NCI-H345 treated with DMSO at 0.1 percent for 48 hours (cell line): Measurements from ENCODE around the gene OBSL1.
A peak's percentile ranks its signal among the peaks of the same experiment; 100 is the strongest.

Source experiments
- DNase-seq: peaks from one replicate; lab custom pipeline; 2025; ENCODE audit not compliant: unreplicated experiment; lab: John Stamatoyannopoulos, UW

The OBSL1 gene

DNA sequence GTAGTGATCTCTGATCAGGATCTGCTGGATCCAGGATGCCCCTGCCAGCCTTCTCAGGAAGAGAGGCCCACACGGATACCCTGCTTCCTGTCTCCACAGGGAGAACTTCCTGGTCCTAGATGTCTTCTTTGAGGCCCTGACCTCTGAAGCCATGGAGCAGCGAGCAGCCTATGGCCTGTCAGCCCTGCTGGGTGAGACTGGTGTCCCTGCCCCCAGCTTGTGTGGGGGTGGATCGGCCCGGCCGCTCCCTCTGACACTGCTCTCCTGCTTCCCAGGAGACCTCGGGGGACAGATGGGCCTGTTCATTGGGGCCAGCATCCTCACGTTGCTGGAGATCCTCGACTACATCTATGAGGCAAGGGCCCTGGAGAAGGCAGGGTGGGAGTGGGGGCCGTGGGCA lies 34.4 kb downstream of the OBSL1 start:
- no peak for DNase-seq

DNA sequence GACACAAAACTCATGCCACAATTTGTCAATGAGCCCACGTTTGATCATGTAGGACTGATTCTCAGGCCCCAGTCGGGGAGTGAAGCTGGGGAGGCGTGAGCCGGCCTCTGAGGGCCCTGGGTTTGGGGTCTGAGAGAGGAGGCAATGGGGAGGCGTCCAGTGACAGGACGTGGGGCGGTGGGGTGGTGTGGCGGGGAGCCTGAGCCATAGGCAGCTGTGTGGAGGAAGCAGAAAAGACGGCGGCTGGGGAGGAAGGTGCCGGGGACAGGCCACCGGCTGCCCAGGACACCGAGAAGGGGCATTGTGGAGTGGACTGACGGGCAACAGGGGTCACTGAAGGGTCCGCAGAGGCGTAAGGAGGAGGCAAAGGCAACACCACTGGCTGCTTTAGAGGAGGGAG lies 34.9 kb downstream of the OBSL1 start:
- DNase-seq, result no peak

DNA sequence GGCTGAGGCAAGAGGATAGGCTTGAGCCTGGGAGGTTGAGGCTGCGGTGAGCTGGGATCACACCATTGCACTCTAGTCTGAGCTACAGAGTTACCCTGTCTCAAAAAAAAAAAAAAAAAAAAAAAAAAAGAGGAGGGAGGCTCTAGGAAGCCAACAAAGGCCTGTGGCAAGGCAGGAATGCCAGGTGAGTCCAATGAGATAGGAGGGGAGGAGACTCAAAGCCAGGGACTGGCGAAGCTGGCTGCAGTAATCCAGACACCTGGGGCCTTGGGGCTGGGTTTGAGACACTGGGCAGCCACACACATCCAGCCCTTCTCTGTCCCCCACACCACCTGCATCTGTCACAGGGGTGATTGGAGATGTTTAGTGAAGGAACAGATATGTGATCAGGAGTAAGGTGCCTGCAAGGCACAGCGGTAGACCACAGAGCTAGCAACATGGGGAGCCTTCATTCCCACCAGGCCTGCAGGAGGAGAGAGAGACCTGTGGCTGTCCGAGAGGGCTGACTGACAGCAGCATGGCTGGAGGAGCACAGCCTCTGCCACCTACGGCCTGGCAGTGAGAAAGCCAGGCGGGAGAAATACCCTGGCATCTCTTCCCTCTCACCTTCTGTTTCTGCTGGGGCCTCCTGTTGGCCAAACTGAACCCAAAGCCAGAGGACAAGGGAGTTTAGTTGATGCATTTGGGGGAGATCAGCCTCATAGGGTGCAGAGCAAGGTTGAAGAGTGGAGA lies 37.2 kb downstream of the OBSL1 start:
- DNase-seq, result no peak

DNA sequence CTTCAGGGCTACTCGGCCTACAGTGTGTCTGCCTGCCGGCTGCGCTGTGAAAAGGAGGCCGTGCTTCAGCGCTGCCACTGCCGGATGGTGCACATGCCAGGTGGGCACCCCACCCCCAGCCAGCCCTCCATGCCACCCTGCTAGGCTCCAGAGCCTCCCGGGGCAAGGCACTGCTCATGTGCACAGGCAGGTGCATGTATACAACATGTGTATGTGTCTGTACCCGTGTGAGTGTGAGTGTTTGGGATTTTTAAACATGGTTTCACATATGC lies 39.0 kb downstream of the OBSL1 start:
- DNase-seq, result no peak

DNA sequence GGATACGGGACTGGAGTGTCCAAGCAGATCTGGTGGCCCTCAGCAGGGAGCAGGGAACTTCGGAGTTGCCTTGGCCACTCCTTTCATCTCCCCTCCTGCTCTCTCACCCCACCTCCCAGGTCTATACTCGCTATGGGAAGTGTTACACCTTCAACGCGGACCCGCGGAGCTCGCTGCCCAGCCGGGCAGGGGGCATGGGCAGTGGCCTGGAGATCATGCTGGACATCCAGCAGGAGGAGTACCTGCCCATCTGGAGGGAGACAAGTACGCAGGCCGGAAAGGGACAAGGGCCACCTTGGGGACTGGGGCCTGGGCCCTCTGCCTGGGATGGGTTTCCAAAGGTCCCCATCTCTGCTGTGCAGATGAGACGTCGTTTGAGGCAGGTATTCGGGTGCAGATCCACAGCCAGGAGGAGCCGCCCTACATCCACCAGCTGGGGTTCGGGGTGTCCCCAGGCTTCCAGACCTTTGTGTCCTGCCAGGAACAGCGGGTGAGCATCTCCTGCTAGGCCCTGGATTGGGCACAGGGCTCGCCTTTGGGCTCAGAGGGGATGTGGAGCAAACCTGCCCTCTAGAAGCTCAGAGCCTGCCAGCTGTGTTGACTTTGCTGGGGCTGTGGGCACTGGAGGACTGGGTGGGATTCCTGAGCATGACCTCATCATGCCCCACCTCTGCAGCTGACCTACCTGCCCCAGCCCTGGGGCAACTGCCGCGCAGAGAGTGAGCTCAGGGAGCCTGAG lies 39.5 kb downstream of the OBSL1 start:
- no peak for DNase-seq

DNA sequence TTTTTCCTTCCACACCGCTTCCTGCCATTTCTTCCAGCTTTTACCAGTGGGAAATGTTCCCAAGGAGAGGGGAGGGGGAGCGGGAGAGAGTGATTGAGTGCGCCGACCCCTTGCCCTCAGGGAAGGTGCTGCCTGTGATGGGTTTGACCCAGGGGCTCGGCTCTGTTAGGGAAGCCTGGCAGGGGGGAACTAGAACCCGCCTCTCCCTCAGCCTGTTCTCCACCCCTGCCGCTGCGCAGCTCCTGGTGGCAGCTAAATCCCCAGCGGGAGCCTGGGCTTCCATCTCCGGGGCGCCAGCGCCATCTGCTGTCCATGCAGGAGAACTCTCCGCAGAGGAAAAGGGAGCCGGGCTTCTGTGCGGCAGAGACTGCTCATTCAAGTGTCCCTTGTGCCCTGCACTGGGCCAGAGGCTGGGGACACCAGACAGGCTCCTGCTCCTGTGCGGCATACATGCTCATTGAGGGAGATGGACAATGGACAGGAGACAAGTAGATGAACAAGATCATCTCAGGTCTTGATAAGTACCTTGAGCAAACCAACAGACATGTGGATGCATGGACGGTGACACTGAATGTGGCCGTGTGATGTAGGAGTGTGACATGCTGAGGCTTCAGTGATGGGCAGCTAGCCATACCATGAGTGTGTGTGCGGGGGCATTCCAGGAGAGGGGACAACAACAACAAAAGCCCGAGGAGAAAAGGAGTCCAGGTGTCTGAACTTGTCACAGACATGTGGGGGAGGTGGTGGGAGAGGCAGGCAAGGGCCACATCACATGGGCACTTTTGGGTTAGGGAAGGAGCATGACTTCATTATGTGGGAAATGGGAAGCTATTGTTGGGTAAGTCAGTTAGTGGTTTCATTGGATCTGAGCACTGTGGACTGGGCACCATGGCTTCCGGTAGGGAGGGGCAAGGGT lies 41.0 kb downstream of the OBSL1 start:
- peak; percentile 83 for DNase-seq

DNA sequence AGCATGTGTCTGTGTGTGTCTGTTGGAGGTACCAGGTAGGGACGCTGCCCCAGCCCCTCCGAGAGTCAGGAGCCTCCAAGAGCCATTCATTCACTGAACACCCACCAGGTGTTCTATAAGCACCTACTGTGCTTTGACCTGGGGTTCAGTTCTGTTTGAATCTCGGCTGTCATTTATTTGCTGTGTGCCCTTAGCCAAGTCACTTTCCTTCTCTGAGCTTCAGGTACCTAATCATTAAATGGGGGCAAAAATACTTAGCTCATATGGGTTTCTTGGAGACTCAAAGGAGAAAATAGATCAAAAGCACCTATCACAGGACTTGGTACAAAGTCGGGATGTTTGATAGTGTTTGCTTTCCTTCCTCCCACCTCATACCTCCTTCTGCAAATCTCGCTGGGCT lies 43.9 kb downstream of the OBSL1 start:
- no peak for DNase-seq

DNA sequence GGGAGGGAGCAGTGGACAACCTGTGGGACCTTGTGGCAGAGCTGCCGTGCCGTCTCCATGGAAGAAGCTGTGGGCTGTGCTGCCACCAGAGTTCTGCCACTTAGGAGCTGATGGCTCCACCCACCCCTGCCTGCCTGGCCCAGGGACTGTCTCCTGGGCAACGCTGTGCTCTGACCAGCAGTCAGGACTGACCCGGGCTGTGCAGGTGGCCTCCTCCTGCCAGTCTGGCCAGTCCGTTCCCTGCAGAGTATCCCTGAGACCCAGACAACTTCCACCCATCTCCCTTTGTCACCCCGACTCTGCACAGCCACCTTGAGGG lies 44.3 kb downstream of the OBSL1 start:
- DNase-seq, result no peak

DNA sequence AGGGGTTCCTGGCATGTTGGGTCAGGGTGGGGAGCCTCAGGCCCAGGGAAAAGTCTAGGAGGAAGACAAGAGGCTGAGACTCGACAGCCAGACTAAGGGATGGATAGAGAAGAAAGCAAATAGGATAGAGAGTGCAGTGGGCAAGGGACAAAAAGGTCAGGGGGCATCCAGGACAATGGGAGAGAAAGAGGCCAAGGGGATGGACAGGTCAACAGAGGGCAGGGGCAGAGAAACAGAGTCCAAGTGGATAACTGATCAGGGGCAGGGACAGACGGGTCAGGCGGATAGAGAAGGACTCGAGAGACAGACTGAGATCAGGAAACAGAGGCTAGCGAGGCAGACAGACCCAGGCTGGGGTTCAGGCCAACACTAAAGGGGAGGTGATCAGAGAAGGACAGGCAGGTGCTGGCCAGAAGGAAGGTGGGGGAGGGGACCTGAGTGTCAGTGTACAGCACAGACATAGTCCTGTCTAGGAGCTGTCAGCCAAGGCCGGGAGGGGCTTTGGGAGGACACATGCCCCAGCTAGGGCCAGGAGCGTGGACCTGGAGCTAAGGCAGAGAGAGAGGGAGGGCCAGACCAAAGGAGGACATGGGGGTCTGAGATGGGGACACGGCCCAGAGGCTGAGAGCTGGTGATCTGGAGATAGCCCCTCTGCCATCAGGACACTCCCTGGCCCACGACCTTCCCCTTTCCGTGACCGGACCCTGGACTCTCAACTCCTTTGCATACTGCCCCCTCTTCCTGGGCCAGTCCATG lies 44.8 kb downstream of the OBSL1 start:
- DNase-seq, result no peak

DNA sequence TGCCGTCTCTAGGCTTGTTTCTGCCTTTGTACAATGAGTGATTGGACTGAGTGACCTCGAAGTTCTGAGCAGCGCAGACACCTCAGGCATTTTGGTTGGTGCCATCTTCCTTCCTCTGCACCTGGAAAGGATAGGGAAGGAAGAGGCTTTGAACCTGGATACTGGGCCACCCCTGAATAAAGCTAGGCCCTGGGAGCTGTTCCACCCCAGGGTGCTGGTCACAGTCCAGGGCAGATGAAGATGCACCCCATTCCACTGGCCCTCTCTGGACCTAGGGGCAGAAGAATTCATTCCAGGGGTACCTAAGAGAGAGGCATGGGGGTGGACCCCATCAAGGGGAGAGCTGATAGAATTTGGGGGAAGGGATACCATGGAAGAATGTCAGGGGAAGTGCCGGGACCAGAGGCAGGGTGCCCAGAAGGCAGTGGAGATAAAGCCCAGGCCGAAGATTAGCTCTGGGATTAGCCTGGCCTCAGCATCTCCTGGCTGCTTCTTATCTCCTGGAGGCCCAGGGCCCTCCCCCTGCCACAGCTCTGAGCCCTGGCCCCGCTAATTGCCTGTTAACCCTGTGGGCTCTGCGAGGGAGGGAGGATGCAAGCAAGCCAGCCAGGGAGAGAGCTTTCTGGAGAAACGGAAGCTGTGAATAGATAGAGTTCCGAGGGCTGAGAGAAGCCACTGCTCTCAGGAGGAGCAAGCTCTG lies 45.7 kb downstream of the OBSL1 start:
- DNase-seq, result no peak

DNA sequence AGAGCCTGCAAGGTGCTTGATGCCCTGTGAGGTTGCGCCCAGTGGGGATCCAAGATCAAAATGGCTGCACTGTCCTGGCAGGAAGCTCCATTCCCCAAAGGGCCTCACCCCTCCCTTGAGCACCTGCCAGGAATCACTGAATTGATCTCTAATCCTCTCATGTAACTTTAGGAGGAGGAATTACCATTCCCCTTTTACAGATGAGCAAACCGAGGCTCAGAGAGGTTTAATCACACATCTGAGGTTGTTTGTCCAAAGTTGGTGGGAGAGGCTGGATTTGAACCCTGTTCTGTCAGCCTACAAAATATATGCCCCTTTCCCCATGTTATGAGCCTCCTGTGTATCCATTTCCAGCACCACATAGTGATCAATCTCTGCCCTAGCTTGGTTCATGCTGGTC lies 46.5 kb downstream of the OBSL1 start:
- DNase-seq, result no peak

DNA sequence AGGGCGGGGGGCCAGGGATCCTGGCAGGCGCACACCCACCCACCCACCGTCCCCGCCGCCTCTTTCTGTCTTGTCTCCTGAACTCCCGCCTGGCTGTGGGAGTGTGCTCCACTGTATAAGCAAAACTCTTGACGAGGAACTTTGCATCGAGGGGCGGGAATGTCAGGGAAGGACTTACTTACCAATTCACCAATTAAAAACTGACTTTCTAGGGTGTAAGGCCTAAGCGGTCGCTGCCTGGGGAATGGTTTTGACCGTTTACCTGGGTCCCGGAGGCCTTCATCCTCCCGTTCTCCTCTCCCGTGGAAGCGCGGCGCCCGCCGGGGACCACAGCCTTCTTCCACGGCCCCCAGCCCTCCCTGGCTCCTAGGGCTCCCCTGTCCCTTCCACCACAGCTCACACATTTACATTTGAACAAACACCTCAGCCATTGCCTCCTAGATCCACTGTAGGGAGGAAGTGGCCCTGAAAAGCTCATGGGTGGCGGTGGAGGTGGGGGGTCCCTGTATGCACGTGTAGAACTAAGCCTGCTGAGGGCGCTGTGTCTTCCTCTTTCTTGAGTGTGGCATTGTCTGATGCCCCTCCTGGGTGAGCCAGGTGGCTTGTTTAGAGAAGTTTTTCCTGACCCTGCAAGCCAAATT lies 48.2 kb downstream of the OBSL1 start:
- no peak for DNase-seq

DNA sequence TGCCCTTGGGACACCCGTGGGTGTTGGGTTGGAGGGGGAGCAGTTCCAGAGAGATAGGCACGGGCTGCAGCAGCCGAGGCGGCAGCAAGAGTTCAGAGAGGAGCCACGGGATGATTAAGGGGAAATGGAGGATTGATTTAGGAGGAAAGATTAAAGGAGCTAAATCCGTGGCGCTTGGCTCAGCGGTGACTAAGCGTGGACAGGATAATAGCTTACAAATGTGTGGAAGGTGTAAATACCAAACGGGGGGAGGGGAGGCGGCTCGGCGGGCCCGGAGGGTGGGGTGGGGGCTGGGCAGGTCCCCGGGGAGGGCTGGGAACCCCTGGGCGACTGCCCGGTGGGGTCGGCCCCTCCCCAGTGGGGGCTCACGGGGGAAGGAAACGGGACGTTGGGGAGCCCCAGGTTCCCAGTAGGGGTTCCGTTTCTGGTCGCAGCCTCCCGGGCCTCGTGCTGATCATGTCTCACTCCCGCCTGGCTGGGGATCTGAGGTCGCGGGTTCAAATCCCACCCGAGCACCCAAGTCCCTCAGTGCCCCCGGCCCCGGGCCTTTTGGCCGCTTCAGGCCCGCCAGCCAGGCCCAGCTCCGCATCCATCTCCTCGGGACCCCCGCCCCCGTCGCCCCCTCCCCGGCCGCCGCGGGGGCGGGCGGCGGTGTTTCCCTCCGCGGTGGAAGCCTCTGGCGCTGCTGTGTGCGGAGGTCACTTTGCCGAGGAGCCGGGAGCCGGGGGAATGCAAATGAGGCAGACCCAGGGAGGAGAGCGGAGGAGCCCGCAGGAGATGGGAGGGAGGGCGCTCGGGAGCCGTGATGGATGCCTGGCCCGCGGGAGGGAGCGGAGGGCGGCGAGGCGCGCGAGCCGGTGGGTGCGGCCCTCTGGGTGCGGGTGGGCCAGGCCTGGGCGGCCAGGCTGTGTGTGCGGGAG lies 49.0 kb downstream of the OBSL1 start:
- no peak for DNase-seq

DNA sequence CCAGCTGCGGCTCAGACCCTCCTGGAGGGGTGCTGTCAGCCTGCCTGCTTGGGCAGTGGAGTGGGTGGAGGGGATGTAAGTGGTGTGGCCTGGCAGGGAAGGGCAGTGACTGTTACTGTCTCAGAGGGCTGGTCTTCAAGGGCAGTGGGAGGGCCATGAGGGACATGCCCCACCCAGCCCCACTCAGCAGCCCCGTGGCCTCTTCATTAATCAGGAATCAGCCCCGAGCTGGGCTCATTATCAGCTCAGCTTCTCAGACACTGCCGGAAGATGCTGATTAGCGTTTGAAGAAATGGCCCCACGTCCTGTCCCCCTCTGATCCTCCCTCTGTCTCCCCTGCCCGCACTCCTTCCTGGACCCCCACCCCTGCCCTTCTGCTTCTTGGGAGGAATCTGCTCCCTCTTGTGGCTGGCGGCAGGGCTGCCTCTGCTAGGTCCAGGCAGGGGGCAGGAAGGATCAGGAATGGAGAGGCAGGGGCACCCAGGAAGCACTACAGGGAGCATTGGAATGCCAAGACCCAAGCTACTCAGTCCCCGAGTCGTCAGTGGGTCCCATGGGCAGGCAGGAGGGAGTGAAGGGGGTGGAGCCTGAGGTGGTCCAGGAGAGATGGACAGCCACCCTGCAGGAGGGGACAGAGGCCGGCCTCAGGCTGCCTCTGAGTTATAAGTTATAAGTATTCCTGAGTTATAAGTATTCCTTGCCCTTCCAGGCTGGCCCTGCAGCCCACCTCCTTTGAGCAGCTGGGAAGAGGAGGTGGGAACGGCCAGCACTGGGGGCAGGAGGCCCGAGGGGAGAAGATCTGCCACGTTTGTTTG lies 50.1 kb downstream of the OBSL1 start:
- DNase-seq, result peak; percentile 34

DNA sequence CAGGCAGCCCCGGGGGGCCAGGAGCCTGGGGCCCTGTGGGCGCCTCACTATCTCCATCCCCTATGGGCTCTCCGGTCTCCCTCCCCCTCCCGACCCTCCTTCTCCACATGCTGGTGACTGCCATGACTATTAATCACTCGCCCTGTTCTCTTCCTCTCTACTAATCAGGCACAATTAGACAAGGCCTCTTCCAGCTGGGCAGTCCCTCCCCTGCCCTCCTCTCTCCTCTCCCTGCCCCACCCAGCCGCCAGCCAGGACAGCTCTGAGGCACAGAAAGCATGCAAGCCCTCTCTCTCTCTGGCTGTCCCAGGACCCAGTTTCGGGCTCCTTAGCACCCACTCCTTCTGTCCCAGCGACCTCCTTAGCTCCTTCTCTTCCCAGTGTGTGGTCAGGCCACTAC lies 51.3 kb downstream of the OBSL1 start:
- no peak for DNase-seq

DNA sequence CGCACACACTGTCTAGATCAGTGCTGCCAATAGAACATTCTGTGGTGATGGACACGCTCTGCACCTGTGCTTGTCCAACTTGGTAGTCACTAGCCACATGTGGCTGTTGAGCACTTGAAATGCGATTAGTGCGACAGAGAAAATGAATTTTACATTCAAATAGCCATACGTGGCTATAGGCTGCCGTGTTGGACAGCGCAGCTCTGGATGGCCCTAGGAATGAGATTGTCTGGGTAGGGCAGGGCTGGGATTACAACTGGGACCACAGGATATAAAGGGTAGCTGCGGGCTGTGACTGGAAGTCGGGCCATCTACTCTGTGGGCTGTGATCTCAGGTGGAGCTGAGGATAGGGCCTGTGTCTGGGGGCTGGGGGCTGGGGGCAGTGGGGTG lies 51.8 kb downstream of the OBSL1 start:
- DNase-seq, result no peak

DNA sequence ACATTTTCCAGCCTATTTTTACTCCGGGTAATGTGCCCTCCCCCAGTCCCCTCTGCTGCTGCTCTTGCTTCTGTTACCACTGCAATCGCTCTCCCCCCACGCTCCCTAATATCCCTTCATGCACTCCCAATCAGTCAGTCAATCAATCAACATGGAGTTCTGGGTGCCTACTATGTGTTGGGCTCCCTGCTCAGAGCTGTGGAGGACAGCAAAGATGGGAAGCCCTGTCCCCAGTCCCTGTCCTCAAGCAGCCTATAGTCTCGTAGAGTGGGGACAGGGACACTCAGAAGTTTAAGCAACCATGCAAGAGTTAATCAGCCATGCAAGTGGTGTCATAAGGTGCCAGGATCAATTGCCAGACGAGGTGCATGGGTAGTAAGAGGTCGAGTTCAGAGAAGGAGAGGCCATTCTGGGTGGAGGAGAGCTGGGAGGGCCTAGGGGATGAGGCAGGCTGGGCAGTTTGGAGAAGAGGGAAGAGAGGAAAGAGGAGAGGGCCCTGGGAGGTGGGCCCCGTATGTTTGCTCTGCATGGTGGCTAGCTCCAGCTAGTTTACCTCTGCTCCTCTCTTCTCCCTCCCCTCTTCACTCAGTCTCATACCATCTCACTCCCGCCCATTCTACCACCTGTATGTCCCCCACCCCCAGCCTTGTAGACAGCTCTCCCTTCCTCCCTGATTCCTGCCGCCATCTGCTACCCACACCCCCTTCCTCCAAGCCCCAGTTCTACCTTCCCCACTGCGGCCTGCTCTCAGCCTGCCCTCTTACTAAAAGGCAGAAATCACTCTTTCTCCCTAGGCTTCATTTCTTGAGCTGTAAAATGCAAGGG lies 53.2 kb downstream of the OBSL1 start:
- no peak for DNase-seq

DNA sequence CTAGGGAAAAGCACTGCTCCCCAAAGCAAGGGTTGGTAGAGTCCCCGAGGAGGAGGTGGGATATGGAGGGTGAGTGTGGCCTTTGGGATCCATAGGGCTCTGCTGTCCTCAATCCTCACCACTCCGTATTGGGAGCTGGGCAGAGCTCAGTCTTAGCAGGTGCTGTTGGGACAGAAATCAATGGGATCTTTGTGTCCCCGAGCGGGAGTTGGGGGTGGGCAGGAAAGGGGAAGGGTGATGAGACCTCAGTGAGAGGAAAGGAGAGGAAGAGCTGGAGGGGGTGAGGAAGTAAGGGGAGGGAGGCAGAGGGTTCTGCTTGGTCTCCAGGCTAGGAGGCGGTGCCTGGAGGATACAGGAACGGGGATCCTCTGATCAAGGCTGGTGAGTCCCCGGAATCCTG lies 54.5 kb downstream of the OBSL1 start:
- DNase-seq, result no peak
